ENCODE results near the gene TNFRSF21.

- TF ChIP-seq CTCF (IDR thresholded peaks at IDR 0.05; ENCODE audit: borderline replicate concordance, extremely low read depth, low read length, poor library complexity, severe bottlenecking) = no peak
- TF ChIP-seq EZH2 (IDR thresholded peaks at IDR 0.05; ENCODE audit: borderline replicate concordance, low read depth, low read length, severe bottlenecking) = no peak
Measured at GRCh38 chr6:47247227-47247797, 62.4 kb downstream of the TNFRSF21 start.

Measured in DND-41 (cell line).